H1 (cell line): Measurements from ENCODE around the gene SH3RF2. TPM values are rescaled to one million over a fixed set of nuclear protein-coding genes. Genes with fewer than 3 reads are reported as not detected.

Experiments
- CTCF ChIA-PET: fragments of 300-600 bp; sonication (Branson Sonifier 250); formaldehyde crosslinking; loops from one replicate; lab custom pipeline; 2021; ENCODE audit not compliant: partially characterized antibody; lab: Charles Lee
- POLR2A ChIA-PET: fragments of 300-600 bp; sonication (Branson Sonifier 250); formaldehyde crosslinking; loops from one replicate; lab custom pipeline; 2021; ENCODE audit warnings: inconsistent platforms; ENCODE audit not compliant: partially characterized antibody; lab: Charles Lee
- DNase-seq, 2 experiments: peaks; one replicate each; pipeline versions ENCODE4 v3.0.0 to v3.0.0-alpha.2; 2010 to 2022; ENCODE audit warnings: low spot score in 2 of 2, low read depth in 1 of 2, mixed read lengths in 1 of 2
- FAIRE-seq: peaks from 2 replicates; lab custom pipeline; 2011; peaks lifted over from hg19 to GRCh38; lab: Jason Lieb, UNC
- H2AFZ ChIP-seq: 2 replicates; pipeline ENCODE4 v1.8.1; 2012; ENCODE audit warnings: low read length, inconsistent platforms
- H2AK5ac ChIP-seq: 2 replicates; pipeline ENCODE4 v1.6.1; 2013; ENCODE audit warnings: low read depth, low read length
- H2BK120ac ChIP-seq: replicated peaks from 2 replicates; pipeline ENCODE3; 2013; ENCODE audit warnings: low read depth, low read length, inconsistent platforms
- H2BK12ac ChIP-seq: 2 replicates; pipeline ENCODE4 v1.6.1; 2013; ENCODE audit warnings: low read depth, low read length
- H2BK15ac ChIP-seq: 2 replicates; pipeline ENCODE4 v1.6.1; 2013; ENCODE audit warnings: low read length
- H2BK20ac ChIP-seq: 2 replicates; pipeline ENCODE4 v1.6.1; 2013; ENCODE audit warnings: low read length
- H2BK5ac ChIP-seq: 2 replicates; pipeline ENCODE4 v1.6.1; 2013; ENCODE audit warnings: low read depth, low read length
- H3K14ac ChIP-seq: 2 replicates; pipeline ENCODE4 v1.6.1; 2013; ENCODE audit warnings: inconsistent platforms; ENCODE audit not compliant: insufficient read length
- H3K18ac ChIP-seq: 2 replicates; pipeline ENCODE4 v1.6.1; 2013; ENCODE audit warnings: low read length; ENCODE audit errors: extremely low read depth
- H3K23ac ChIP-seq: 2 replicates; pipeline ENCODE4 v1.6.1; 2013; ENCODE audit warnings: inconsistent platforms; ENCODE audit not compliant: insufficient read length
- H3K23me2 ChIP-seq: 2 replicates; pipeline ENCODE4 v1.6.1; 2013; ENCODE audit warnings: low read depth, low read length
- H3K27ac ChIP-seq: 2 replicates; pipeline ENCODE4 v1.6.1; 2011; ENCODE audit warnings: low read depth, low read length, inconsistent platforms
- H3K27me3 ChIP-seq, 4 experiments: replicated peaks in 1 of 4; 1 replicate in 1 of 4; 2 replicates in 3 of 4; pipeline versions ENCODE4 v1.6.1 to v1.8.1; 2011 to 2013; ENCODE audit warnings: low read length in 3 of 4, mild to moderate bottlenecking in 3 of 4, inconsistent platforms in 2 of 4, mixed read lengths in 2 of 4, moderate library complexity in 1 of 4; ENCODE audit not compliant: control insufficient read depth in 3 of 4, insufficient read depth in 3 of 4; ENCODE audit errors: extremely low read depth in 1 of 4
- H3K36me3 ChIP-seq, 4 experiments: 2 replicates each; pipeline versions ENCODE4 v1.6.1 to v1.8.1; 2011 to 2013; ENCODE audit warnings: mild to moderate bottlenecking in 4 of 4, low read length in 3 of 4, moderate library complexity in 2 of 4, control low read depth in 1 of 4, inconsistent platforms in 1 of 4; ENCODE audit not compliant: insufficient read depth in 4 of 4, control insufficient read depth in 2 of 4
- H3K4ac ChIP-seq: replicated peaks from 2 replicates; pipeline ENCODE3; 2013; ENCODE audit warnings: low read length, low read depth, mixed read lengths, inconsistent platforms; ENCODE audit not compliant: insufficient read length
- H3K4me1 ChIP-seq, 4 experiments: replicated peaks in 1 of 4; 1 replicate in 1 of 4; 2 replicates in 3 of 4; pipeline versions ENCODE4 v1.6.1 to v1.8.1; 2011 to 2013; ENCODE audit warnings: low read length in 3 of 4, inconsistent platforms in 2 of 4, mixed read lengths in 1 of 4; ENCODE audit not compliant: insufficient read depth in 4 of 4, control insufficient read depth in 3 of 4
- H3K4me2 ChIP-seq, 2 experiments: 2 replicates each; pipeline versions ENCODE4 v1.6.1 to v1.8.1; 2011 to 2013; ENCODE audit warnings: low read depth in 2 of 2, low read length in 2 of 2, control low read depth in 1 of 2, inconsistent platforms in 1 of 2, mild to moderate bottlenecking in 1 of 2; ENCODE audit not compliant: insufficient read depth in 1 of 2
- H3K4me3 ChIP-seq, 4 experiments: fragments of 200-600, 300-600 bp in 1 of 4; sonication (generic), shearing (Covaris generic), sonication (Bioruptor Twin) in 1 of 4; 2 replicates each; pipeline versions ENCODE4 v1.5.1 to v1.8.1; 2011 to 2016; ENCODE audit warnings: low read length in 4 of 4, low read depth in 3 of 4, control low read depth in 2 of 4, inconsistent platforms in 2 of 4, mild to moderate bottlenecking in 2 of 4, mixed read lengths in 1 of 4, moderate library complexity in 1 of 4; ENCODE audit not compliant: insufficient read depth in 2 of 4; ENCODE audit errors: extremely low read depth in 1 of 4
- H3K56ac ChIP-seq: replicated peaks from 2 replicates; pipeline ENCODE3; 2013; ENCODE audit warnings: low read depth, mild to moderate bottlenecking, mixed read lengths, low read length, inconsistent platforms; ENCODE audit not compliant: insufficient read length
- H3K79me1 ChIP-seq: 2 replicates; pipeline ENCODE4 v1.6.1; 2013; ENCODE audit warnings: low read depth, low read length, control low read depth
- H3K79me2 ChIP-seq, 2 experiments: 2 replicates each; pipeline versions ENCODE4 v1.6.1 to v1.8.1; 2012 to 2013; ENCODE audit warnings: low read length in 2 of 2, mild to moderate bottlenecking in 2 of 2, inconsistent platforms in 1 of 2; ENCODE audit not compliant: insufficient read depth in 2 of 2, control insufficient read depth in 1 of 2
- H3K9ac ChIP-seq, 4 experiments: replicated peaks in 1 of 4; 1 replicate in 1 of 4; 2 replicates in 3 of 4; pipeline versions ENCODE4 v1.6.1 to v1.8.1; 2011 to 2013; ENCODE audit warnings: low read depth in 3 of 4, low read length in 3 of 4, control low read depth in 2 of 4, mild to moderate bottlenecking in 2 of 4, moderate library complexity in 2 of 4, inconsistent platforms in 1 of 4; ENCODE audit errors: extremely low read depth in 1 of 4
- H3K9me3 ChIP-seq, 2 experiments: 2 replicates each; pipeline versions ENCODE4 v1.6.1 to v1.8.1; 2012 to 2013; ENCODE audit warnings: mild to moderate bottlenecking in 2 of 2, moderate library complexity in 2 of 2, control low read depth in 1 of 2, inconsistent platforms in 1 of 2, low read depth in 1 of 2, low read length in 1 of 2, mixed read lengths in 1 of 2; ENCODE audit not compliant: insufficient read depth in 2 of 2
- H4K20me1 ChIP-seq, 2 experiments: replicated peaks in 1 of 2; 2 replicates each; pipeline versions ENCODE3 to v1.8.1; 2011 to 2013; ENCODE audit warnings: inconsistent platforms in 2 of 2, low read length in 2 of 2, mild to moderate bottlenecking in 1 of 2; ENCODE audit not compliant: insufficient read depth in 2 of 2, control insufficient read depth in 1 of 2
- H4K5ac ChIP-seq: 2 replicates; pipeline ENCODE4 v1.6.1; 2013; ENCODE audit warnings: low read length, low read depth, mixed read lengths, inconsistent platforms; ENCODE audit not compliant: insufficient read length
- H4K8ac ChIP-seq: 2 replicates; pipeline ENCODE4 v1.8.0; 2013; ENCODE audit warnings: mild to moderate bottlenecking, moderate library complexity, low read length, inconsistent platforms; ENCODE audit not compliant: insufficient read depth; ENCODE audit errors: extremely low read depth
- H4K91ac ChIP-seq: replicated peaks from 2 replicates; pipeline ENCODE3; 2013; ENCODE audit warnings: low read length, mixed read lengths, inconsistent platforms; ENCODE audit not compliant: insufficient read length
- BACH1 ChIP-seq: IDR thresholded peaks from 2 replicates; pipeline ENCODE4 v1.6.1; 2012; ENCODE audit warnings: low read length, improper control_type of control experiment
- BCL11A ChIP-seq, 2 experiments: IDR thresholded peaks; one replicate each; pipeline ENCODE4 v1.6.1; 2011; ENCODE audit warnings: low read depth in 2 of 2, low read length in 2 of 2, mild to moderate bottlenecking in 2 of 2
- CEBPB ChIP-seq: IDR thresholded peaks from 2 replicates; pipeline ENCODE4 v1.6.1; 2012; ENCODE audit warnings: low read depth, low read length
- GTF2F1 ChIP-seq: IDR thresholded peaks from 2 replicates; pipeline ENCODE4 v1.6.1; 2012; ENCODE audit warnings: low read depth, low read length, improper control_type of control experiment, borderline replicate concordance
- HDAC2 ChIP-seq, 2 experiments: fragments of 300-600 bp in 1 of 2; sonication (generic) in 1 of 2; IDR thresholded peaks; 2 replicates each; pipeline ENCODE4 v1.6.1; 2011 to 2012; ENCODE audit warnings: low read depth in 2 of 2, low read length in 2 of 2, mild to moderate bottlenecking in 2 of 2, moderate library complexity in 2 of 2, borderline replicate concordance in 1 of 2, inconsistent platforms in 1 of 2
- JUND ChIP-seq: IDR thresholded peaks from 2 replicates; pipeline ENCODE4 v1.6.1; 2011; ENCODE audit warnings: mild to moderate bottlenecking, improper control_type of control experiment, low read length
- KDM5A ChIP-seq: fragments of 200-600 bp; IDR thresholded peaks from 2 replicates; pipeline ENCODE4 v1.7.1; 2012; ENCODE audit warnings: mild to moderate bottlenecking, low read length, inconsistent platforms, mixed read lengths
- MAFK ChIP-seq: IDR thresholded peaks from 2 replicates; pipeline ENCODE4 v1.6.1; 2012; ENCODE audit warnings: low read depth, mild to moderate bottlenecking, improper control_type of control experiment, low read length
- POLR2A ChIP-seq, 2 experiments: IDR thresholded peaks; 1 replicate in 1 of 2; 2 replicates in 1 of 2; pipeline ENCODE4 v1.6.1; 2011; ENCODE audit warnings: low read depth in 2 of 2, low read length in 2 of 2, mild to moderate bottlenecking in 2 of 2; ENCODE audit errors: control extremely low read depth in 1 of 2
- RBBP5 ChIP-seq: IDR thresholded peaks from 2 replicates; pipeline ENCODE4 v1.7.1; 2012; ENCODE audit warnings: low read depth, mild to moderate bottlenecking, inconsistent platforms, low read length, moderate library complexity, borderline replicate concordance
- SIRT6 ChIP-seq: IDR thresholded peaks from one replicate; pipeline ENCODE4 v1.7.1; 2012; ENCODE audit warnings: low read length, inconsistent platforms
- SP2 ChIP-seq: IDR thresholded peaks from 2 replicates; pipeline ENCODE4 v1.6.1; 2012; ENCODE audit warnings: mild to moderate bottlenecking, low read length, inconsistent platforms
- TBP ChIP-seq: IDR thresholded peaks from 2 replicates; pipeline ENCODE4 v1.6.1; 2011; ENCODE audit warnings: low read depth, low read length, improper control_type of control experiment
- TEAD4 ChIP-seq: IDR thresholded peaks from 2 replicates; pipeline ENCODE4 v1.6.1; 2012; ENCODE audit warnings: low read depth, low read length, inconsistent platforms, mixed read lengths
- WGBS, 2 experiments: shearing (Covaris generic) in 1 of 2; methylation state at CpG; one replicate each; pipeline versions ENCODE4 v1.1.6 to v1.1.7; 2013 to 2015; ENCODE audit warnings: low lambda C conversion rate in 2 of 2, mixed read lengths in 2 of 2, inconsistent platforms in 1 of 2, low coverage in 1 of 2, missing lambda C conversion rate in 1 of 2; ENCODE audit not compliant: insufficient replicate concordance in 2 of 2, insufficient coverage in 1 of 2, insufficient read length in 1 of 2; ENCODE audit errors: extremely low coverage in 1 of 2, missing lambda C conversion rate in 1 of 2; 5-methylcytosine and 5-hydroxymethylcytosine counted together
- polyA plus RNA-seq, 7 experiments: library from polyadenylated mRNA; depleted of rRNA in 3 of 7; stranded (reverse) in 5 of 7; unstranded in 2 of 7; fragments of >200 nt in 5 of 7; fragments of 200-250 nt in 2 of 7; gene quantifications; 1 replicate in 5 of 7; 2 replicates in 1 of 7; 4 replicates in 1 of 7; pipeline versions ENCODE4 v1.2.1 to v1.2.3, GENCODE V29; 2011 to 2013; ENCODE audit warnings: missing spikeins in 2 of 7, mixed read lengths in 2 of 7
- total RNA-seq: library from RNA; stranded (reverse); fragmentation: NEBNext Ultra II Directional; extraction: Animal tissue kit (Norgen Biotek cat#: 25700); gene quantifications from 2 replicates; pipeline ENCODE4 v1.2.1, GENCODE V29; 2021

Gene SH3RF2
- total and polyA plus RNA-seq, 2 of the 8 experiments (the other 6 are each of a cell fraction or from before 2014, with no cell fraction given) = 0.80 to 0.95 TPM

DNA sequence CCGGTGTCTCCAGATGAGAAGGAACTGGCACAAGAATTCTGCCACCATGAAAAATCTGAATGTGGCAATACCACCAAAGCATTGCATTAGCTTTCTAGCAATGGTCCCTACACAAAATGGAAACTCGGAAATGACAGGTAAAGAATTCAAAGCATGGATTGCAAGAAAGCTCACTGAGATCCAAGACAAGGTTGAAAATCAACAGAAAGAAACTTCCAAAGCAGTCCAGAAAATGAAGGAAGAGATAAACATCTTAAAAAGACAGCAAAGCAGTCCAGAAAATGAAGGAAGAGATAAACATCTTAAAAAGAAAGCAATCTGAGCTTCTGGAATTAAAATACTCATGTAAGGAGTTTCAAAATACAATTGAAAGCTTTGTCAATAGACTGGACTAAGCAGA, 46.8 kb upstream of the SH3RF2 start:
- Histone ChIP-seq H3K27me3 (no peaks in the 10 kb centered on the region), H3K79me2 (no peaks in the 10 kb centered on the region), H3K14ac (no peak overlapping the region), H4K5ac (no peak overlapping the region), H3K4ac (no peak overlapping the region), H2BK5ac (no peak overlapping the region), H2BK120ac (no peak overlapping the region), H3K36me3 (no peaks in the 10 kb centered on the region), H3K79me1 (no peaks in the 10 kb centered on the region), H3K9me3 (peaks cover 7 to 9% of the 10 kb centered on the region in 2 experiments; a peak in 3 of 4 replicates), H2BK20ac (no peak overlapping the region), H2BK12ac (no peak overlapping the region), H3K56ac (no peak overlapping the region), H3K23ac (no peak overlapping the region), H3K27ac (no peak overlapping the region), H2BK15ac (no peak overlapping the region), H3K4me2 (no peak overlapping the region), H3K23me2 (no peaks in the 10 kb centered on the region), H2AFZ (no peak overlapping the region), H4K20me1 (no peaks in the 10 kb centered on the region), H3K18ac (no peak overlapping the region), H3K9ac (no peak overlapping the region), H3K4me3 (no peak overlapping the region), H4K91ac (no peak overlapping the region), H2AK5ac (no peak overlapping the region), H4K8ac (no peak overlapping the region), H3K4me1 (peaks cover 0 to 2% (median 0%) of the 10 kb centered on the region in 4 experiments; a peak in 1 of 7 replicates)
- WGBS, 2 experiments = 87% methylated on average over 2 of the region's 2 CpGs; no CpG with 5 or more reads in 1 of the 2 experiments
- DNase-seq = no peak
- CTCF ChIA-PET = interaction anchor here (0.7 to 5.8 kb wide), 10 partner anchors 13 to 208 kb away, joined by 3 to 49 read pairs (median 4); no protein-coding TSS in a partner anchor
- no peak for FAIRE-seq
- TF ChIP-seq GTF2F1 (no peak), POLR2A (IDR thresholded peaks at IDR 0.05; ENCODE audit: control extremely low read depth in 1 of 2, low read depth in 2 of 2, low read length in 2 of 2) (no peak), JUND (no peak), HDAC2 (IDR thresholded peaks at IDR 0.05; ENCODE audit: borderline replicate concordance in 1 of 2, low read depth in 2 of 2, low read length in 2 of 2) (no peak), TEAD4 (no peak), RBBP5 (no peak), BACH1 (no peak), KDM5A (no peak), MAFK (no peak), TBP (no peak), SIRT6 (no peak), SP2 (no peak), CEBPB (no peak), BCL11A (IDR thresholded peaks at IDR 0.05; ENCODE audit: low read depth in 2 of 2, low read length in 2 of 2) (no peak)
- POLR2A ChIA-PET = interaction anchor here (0.7 kb wide), 1 partner anchor 36 kb away, joined by 3 read pairs; no protein-coding TSS in a partner anchor
